Right ventricle myocardium inferior (tissue), 1 donor: Measurements from ENCODE around the gene CDKN2B-AS1. TPM values are rescaled to one million over a fixed set of nuclear protein-coding genes. Genes with fewer than 3 reads are reported as not detected.
A peak's percentile ranks its signal among the peaks of the same experiment; 100 is the strongest.
"Not testable (repeated sequence)": the region's sequence is repeated elsewhere in the genome, so short reads cannot be mapped to it uniquely, and the experiment has no call there.

Experiments used
- ATAC-seq: fragments of 200-7000 bp; cut with Tn5 transposase; one replicate; pipeline ENCODE4 v1.9.1; 2020; ENCODE audit warnings: mild to moderate bottlenecking, moderate library complexity
- DNase-seq: peaks from one replicate; pipeline ENCODE4 v3.0.0; 2021; ENCODE audit errors: missing footprints
- intact Hi-C: fragments of 100-400 bp; cut with DNase I; formaldehyde crosslinking; loops from one replicate; pipeline ENCODE4 v1.11.0; 2022
- long read RNA-seq: library from polyadenylated mRNA; unstranded; transcript quantifications from one replicate; pipeline ENCODE4 v2.0.0, GENCODE V29; 2021
- total RNA-seq: library from RNA; stranded (reverse); fragmentation: NEBNext Ultra II Directional; extraction: Animal tissue kit (Norgen Biotek cat#: 25700); gene quantifications from one replicate; pipeline ENCODE4 v1.2.1, GENCODE V29; 2021
- donor health status: DM: no; HTN: yes; CAD: no; lungs with severe emphysema.

CDKN2B-AS1 gene
- not detected for total RNA-seq
- long read RNA-seq = 0 reads

- peak; percentile 60 for DNase-seq
- peak; percentile 55 for ATAC-seq
- intact Hi-C loops = no loop called here
These were observed at the start of gene CDKN2B-AS1 for GRCh38 chr9:21994556-21995005. TSS of gene CDKN2B-AS1 (plus strand) at chr9:21994791.

GRCh38 chr9:21945606-21946005 is 49.0 kb upstream of the CDKN2B-AS1 start:
- DNase-seq (no peak), ATAC-seq (no peak)
- intact Hi-C loops = no loop called here

- no peak for DNase-seq
- ATAC-seq = no peak
- intact Hi-C loops = no loop called here
These were observed 35.8 kb upstream of the CDKN2B-AS1 start for GRCh38 chr9:21958833-21959232.

GRCh38 chr9:21959268-21959667 is 35.3 kb upstream of the CDKN2B-AS1 start:
- DNase-seq, ATAC-seq, intact Hi-C loops: not testable (repeated sequence)

- DNase-seq (no peak), ATAC-seq (no peak)
- intact Hi-C loops = no loop called here
These were observed 33.0 kb upstream of the CDKN2B-AS1 start for GRCh38 chr9:21961569-21961968.

- ATAC-seq (no peak), DNase-seq (no peak)
- intact Hi-C loops = no loop called here
These were observed 29.6 kb upstream of the CDKN2B-AS1 start for GRCh38 chr9:21964925-21965385.

GRCh38 chr9:21965401-21965951 is 29.1 kb upstream of the CDKN2B-AS1 start:
- intact Hi-C loops = no loop called here

GRCh38 chr9:21966140-21966851 is 28.3 kb upstream of the CDKN2B-AS1 start:
- no peak for DNase-seq
- intact Hi-C loops = no loop called here
- no peak for ATAC-seq

More at GRCh38 chr9:21965401-21965951, 29.1 kb upstream of the CDKN2B-AS1 start:
- ATAC-seq (no peak), DNase-seq (no peak)

- DNase-seq (no peak), ATAC-seq (no peak)
- intact Hi-C loops = no loop called here
These were observed 27.4 kb upstream of the CDKN2B-AS1 start for GRCh38 chr9:21967169-21967568.

- intact Hi-C loops = no loop called here
- no peak for DNase-seq
- ATAC-seq = no peak
These were observed 26.9 kb upstream of the CDKN2B-AS1 start for GRCh38 chr9:21967702-21968101.

- ATAC-seq = no peak
These were observed 26.1 kb upstream of the CDKN2B-AS1 start for GRCh38 chr9:21968331-21969010.

GRCh38 chr9:21969011-21969940 is 25.3 kb upstream of the CDKN2B-AS1 start:
- no peak for DNase-seq
- intact Hi-C loops = no loop called here
- no peak for ATAC-seq

More at GRCh38 chr9:21968331-21969010, 26.1 kb upstream of the CDKN2B-AS1 start:
- intact Hi-C loops = no loop called here
- DNase-seq = peak; percentile 61

- intact Hi-C loops = no loop called here
These were observed 24.4 kb upstream of the CDKN2B-AS1 start for GRCh38 chr9:21969951-21970799.

GRCh38 chr9:21970800-21971640 is 23.6 kb upstream of the CDKN2B-AS1 start:
- intact Hi-C loops = no loop called here
- no peak for ATAC-seq
- no peak for DNase-seq

More at GRCh38 chr9:21969951-21970799, 24.4 kb upstream of the CDKN2B-AS1 start:
- no peak for ATAC-seq
- DNase-seq = no peak

- no peak for ATAC-seq
- no peak for DNase-seq
- intact Hi-C loops = no loop called here
These were observed 22.2 kb upstream of the CDKN2B-AS1 start for GRCh38 chr9:21972361-21972760.

GRCh38 chr9:21974343-21974721 is 20.3 kb upstream of the CDKN2B-AS1 start:
- ATAC-seq (no peak), DNase-seq (no peak)
- intact Hi-C loops = no loop called here
